Inflammatory macrophage treated with lipopolysaccharide for 1 hour (primary cell): ENCODE measurements around the gene ASB6.
A peak's percentile ranks its signal among the peaks of the same experiment; 100 is the strongest.

Source experiments
- DNase-seq, 2 donors: peaks; one replicate each; pipeline ENCODE4 v3.0.0-alpha.2; 2020 to 2022

The ASB6 gene

DNA sequence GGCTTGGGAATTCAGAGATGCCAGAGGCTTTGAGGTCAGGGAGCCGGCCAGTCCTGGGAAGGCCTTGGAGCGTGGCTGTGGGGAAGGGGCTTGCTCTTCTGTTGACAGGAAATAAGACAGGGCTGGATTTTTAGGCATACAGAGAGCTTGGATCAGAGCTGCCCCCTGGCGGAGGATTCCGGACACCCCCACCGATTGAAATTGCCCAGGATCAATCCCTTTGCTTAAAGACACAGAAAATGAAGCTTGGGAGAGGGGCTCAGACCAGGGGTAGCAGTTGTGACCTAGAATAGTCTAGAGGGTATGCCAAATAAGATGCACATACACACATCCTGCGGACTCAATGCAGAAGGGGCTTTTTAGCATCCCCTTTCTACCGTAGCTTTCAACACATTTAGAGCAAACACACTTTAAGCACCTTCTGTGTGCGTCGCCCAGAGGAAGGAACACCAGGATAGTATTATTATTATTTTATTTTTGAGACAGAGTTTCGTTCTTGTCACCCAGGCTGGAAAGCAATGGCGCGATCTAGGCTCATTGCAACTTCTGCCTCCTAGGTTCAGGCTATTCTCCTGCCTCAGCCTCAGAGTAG lies 17.7 kb downstream of the ASB6 start:
- peak in 1 of 2 donors; percentile 69 for DNase-seq

DNA sequence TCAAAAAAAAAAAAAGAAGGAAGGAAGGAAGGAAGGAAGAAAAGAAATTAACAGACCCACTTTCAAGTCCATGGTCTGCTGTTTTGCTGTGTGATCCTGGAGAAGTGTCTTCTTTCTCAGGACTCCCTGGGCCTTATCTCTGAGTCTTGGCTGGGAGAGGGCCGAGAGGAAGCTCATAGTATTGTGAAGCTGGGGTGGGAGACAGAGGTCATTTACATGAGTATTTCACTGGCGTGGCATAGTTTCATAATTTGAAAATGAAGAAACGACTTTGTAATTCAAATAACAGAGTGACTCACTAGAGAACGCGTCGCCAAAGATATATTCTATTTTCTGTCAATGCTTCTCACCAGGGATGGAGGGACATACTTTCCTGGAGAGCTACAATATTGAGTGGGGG lies 18.6 kb downstream of the ASB6 start:
- peak; percentile 90 to 92 for DNase-seq

DNA sequence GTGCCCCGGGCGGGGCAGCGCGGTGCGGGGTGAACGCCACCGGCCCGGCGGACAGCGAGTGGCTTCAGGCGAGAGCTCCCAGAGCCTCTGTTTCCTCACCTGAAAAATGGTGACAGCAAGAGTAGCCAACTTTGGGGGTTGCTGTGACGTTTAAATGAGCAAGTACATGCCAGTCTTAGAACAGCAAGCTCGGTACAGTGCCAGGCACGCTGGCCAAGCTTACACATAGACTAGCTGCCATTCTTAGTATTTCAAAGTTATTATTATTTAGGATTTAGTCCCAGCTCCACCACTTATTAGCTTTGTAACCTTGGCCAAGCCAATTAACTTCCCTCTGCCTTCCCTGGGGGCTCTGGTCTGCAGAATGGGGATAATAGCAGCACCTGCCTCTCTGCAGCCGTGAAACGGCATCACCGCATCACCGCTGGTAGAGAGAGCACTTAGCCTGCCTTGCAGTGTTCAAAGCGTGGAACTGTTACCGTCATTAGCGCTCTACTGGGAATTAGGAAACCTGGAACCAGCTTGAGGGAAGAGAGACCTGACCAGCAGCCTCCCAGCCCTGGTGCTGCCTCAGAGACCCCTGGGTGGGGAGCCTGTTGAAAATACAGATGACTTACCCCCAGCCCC lies 21.2 kb downstream of the ASB6 start, which contains the start of gene C9orf50:
Gene C9orf50 (minus strand): TSS at position 433 of the 627 bp plus-strand sequence. CDS start 527 bp downstream, outside the sequence.
- DNase-seq = no peak

DNA sequence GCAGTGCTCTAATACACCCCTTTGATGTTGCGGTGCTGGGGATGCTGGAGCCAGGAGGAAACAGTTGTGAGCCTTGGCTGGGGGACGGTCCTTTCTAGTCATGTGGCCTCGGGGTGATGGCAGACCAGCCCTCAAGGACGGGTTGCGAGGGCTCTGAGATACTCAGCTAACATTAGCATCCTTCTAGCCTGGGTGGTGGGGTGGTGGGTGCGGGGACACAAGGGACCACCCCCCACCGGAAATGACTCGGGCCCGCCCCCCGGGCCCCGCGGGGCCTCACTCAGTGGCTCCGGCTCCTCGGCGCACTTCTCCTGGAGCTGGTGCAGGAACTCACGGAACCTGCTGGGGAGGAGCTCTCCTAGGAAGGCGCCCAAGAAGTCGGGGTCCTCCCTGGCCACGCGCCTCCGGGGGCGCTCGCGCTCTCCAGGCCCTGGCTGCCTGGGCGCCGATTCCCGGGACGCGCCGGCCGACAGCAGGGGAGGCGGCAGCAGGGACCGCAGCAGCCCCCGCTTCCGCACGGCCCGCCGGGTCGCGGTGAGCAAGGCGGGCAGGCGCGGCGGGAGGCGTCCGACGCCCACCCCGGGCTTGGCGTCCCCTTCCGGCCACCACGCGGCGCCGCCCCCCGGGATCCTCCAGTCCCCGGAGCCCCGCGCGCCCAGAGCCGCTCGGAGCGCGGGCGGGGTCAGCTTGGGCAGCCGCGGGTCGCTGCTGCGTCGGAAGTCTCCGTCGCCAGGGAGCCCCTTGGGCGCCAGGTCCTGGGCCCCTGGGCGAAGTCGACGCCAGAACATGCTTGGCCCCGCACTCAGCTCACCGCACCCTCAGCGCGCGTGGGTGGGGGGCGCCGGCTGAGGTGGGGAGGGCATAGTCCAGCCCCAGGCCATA lies 21.9 kb downstream of the ASB6 start:
- DNase-seq = peak in 1 of 2 donors; percentile 18

DNA sequence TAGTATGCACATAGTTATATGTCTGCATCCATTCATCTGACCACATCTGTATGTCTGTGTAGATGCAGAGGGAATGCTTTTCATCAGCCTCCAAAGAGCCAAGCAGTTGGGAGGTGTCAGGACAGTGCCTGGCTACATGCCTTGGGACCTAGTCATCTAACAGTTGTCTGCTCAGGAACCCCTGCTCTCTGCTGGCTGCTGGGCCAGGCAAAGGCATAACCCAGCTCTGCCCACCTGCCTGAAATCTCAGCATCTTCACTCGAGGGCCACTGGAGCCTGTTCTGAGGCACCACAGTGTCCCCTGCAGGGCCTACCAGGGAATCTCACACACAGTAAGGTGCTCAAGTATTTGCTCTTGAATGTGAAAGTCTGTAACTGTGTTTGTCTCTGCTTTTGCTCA lies 24.8 kb downstream of the ASB6 start:
- DNase-seq = no peak

DNA sequence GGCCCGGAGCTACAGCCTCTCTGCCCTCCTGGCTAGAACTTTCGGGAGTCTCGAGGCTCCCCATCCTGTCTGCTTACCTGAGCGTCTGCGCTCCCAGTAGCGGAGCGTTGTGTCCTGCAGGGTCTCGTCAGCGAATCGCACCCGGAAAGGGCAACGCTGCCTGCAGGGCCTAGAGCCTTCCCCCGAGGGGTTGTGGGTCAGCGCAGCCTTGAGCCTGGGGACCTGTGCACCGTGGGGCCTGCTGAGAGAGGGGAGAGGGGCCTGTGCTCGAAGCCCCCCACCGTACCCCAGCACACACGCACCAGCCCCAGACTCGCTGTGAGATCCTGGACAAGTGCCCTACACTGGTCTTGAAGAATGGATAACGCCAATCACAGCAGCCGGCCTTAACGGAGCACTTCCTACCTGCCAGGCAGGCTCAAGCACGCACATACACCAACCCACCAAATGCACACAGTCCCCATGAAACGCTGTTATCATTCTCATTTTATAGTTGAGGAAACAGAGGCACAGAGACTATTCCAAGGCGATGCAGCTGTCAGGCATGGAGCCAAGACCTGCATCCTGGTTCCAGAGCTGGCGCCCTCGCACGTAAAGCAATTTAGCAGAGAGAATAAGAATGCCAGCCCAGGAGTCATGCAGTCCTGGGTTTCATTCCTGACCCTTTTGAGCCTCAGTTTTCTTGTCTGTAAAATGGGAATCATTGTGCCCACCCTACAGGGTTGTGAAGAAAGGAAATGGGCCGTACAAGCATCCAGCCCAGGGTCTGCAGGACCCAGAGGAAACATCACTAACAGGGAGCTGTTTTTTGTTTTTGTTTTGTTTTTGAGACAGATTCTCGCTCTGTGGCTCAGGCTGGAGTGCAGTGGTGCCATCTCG lies 26.3 kb downstream of the ASB6 start:
- no peak for DNase-seq

DNA sequence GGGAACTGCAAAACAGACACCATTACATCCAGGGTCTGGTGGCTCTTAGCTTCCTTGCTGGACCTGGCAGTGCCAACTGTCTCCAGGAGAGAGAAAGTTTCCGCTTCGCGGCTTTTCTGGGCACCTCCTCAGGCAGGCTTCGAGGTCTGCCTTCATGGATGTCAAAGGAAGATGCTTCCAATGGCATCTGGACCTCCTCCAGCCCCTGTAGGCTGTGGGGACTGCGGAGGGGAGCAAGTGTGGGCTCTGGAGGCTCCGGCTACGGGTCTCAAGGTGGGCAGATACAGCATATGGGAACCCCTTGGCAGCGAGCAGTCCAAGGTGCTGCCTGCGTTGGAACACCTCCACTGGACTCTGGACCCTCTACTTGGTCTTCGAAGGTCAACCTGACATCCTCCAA lies 27.0 kb downstream of the ASB6 start:
- DNase-seq = no peak

DNA sequence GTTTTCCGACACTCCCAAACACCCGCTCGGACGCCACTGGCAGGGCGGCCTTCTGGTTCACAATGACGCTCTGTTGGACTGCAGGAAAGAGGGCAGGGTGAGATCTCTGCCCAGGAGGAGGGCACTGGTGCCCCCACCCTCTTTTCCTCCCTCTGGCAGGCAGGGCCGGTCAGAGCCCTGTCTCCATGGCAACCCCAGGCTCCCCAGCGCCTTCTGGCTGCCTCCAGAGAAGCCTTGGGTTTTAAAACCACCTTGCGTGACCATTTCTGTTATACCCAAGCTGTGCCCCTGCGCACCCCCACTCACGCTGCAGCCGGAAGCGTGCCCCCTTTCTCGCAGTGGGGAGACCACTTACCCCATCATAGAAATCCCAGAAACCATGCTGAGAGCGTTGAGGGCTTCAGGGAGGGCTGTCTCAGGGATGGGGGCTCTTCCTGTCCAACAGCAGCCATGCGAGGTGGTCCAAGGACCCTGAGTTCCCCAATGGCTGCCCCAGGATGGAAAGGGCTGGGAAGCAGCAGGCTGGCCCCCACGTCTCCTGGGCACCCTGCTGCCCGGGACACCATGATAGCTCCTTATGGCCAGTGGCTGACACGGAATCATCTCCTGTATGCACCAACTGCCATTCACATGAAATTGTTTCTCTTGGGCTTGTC lies 28.3 kb downstream of the ASB6 start:
- DNase-seq = no peak

DNA sequence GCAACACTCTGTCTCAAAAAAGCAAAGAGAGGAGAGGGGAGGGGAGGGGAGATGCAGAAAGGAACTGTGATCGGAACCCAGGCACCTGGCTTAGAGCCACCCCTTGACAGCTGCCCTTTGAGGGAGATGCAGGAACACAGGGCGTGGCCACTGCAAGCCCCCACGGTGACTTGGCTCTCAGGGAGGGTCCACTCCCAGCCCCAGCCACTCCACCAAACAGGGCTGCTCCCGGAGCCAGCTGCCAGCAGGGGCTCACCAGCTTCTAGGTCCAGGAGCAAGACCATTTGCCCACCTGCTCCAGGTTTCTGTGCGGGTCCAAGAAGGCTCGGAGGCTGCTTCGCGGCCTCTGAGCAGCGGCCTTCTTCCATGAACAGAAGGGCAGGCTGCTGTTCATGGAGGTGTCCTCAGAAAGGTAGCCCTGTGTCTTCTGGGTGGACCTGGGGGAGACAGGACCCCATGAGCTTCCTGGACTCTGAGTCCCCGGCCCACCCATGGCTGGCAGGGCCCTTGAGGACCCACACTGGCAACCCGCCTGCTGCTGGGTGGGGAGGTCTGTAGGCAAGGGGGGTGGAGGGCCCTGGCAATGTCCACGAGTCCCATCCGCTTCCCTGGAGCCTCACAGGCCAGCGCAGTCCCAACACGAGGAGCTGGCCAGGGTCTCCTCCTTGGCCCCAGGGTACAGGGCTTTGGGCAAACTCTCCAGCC lies 29.0 kb downstream of the ASB6 start:
- DNase-seq = no peak

DNA sequence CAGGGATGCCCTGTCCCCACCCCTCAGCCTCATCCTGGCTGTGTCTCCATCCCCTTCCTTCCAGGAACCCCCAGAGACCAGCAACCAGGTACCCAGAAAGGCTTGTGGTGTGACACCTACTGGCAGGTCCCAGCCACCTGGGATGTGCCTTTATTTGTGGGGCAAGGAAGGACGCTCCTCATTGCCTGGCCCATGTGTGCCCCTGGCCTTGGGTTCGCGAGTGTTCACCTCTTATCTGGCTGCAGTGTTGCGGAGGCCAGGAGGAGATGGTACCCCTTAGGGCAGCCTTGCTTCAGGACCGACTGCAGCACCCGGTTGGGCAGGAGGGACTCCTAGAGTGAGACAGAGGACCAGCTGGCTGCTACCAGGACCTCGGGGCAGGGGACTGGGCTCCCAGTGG lies 29.8 kb downstream of the ASB6 start:
- no peak for DNase-seq

DNA sequence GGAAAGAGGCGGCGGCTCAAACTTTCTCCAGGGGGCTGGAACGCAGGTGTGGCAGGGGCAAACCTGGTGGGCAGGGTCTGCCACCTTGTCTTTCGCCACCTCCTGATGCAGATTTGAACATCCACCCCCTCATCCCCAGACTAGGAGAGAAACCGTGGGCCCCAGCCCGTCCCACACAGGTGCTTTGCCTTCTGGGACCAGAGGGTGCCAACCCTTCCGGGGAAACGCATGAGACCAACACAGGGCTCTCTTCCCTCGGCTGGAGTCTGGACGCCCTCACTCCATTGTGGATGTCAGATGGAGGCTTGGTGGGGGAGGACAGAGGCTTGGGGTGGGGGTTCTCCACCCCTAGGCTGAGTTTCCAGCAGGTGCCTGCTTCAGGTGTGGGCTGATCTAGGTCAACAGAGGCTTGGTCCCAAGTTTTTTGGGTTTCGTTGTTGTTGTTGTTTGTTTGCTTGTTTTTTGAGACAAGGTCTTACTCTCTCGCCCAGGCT lies 30.6 kb downstream of the ASB6 start:
- no peak for DNase-seq

DNA sequence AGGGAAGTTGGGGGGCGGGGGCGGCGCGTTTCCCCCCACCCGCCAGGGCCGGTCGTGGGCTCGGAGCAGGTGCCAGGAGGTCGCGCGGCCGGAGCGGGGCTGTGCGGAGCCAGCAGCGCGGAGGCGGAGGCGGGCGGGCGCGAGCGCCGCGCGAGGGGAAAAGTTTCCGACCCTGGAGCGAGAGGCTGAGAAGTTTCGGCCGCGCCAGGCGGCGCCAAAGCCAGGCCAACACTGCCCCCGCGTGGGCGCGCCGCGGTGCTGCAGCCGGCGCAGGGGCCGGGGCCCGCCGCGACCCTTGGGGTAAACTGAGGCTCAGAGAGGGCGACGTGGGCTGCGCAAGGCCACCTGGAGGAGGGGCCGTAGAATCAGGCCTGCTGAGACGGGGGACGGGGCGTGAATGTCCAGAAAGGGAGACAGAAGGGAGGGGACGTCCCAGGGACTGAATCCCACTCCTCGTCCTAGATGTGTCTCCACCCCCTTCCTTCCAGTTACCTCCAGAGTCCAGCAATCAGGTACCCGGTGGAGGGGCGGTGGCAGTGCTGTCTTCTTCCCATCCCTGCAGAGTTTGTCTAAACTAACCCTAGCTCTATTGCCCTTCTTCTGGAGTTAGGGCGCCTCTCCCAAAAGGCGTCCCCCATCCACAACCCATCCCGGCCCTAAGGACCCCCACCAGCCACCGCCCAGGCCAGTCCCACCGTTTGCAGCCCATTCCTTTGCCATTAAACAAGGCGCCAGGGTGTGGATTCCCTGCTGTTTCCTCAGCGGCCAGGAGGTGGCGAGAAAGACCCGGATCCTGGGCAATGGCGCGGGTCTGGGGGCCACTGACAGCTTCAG lies 31.3 kb downstream of the ASB6 start:
- peak; percentile 41 to 75 for DNase-seq

DNA sequence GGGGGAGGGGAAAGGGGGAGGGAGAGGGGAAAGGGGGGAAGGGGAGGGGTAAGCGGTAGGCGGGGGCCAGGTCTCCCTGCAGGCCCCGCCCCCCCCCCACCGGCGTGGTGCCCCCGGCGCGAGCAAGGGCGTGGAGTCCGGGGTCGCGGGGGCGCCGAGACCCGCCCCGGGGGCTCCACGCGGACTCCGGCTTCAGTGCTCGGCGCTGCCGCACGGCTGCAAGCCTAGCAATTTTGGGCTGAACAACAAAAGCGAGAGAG lies 31.8 kb downstream of the ASB6 start:
- DNase-seq = no peak

DNA sequence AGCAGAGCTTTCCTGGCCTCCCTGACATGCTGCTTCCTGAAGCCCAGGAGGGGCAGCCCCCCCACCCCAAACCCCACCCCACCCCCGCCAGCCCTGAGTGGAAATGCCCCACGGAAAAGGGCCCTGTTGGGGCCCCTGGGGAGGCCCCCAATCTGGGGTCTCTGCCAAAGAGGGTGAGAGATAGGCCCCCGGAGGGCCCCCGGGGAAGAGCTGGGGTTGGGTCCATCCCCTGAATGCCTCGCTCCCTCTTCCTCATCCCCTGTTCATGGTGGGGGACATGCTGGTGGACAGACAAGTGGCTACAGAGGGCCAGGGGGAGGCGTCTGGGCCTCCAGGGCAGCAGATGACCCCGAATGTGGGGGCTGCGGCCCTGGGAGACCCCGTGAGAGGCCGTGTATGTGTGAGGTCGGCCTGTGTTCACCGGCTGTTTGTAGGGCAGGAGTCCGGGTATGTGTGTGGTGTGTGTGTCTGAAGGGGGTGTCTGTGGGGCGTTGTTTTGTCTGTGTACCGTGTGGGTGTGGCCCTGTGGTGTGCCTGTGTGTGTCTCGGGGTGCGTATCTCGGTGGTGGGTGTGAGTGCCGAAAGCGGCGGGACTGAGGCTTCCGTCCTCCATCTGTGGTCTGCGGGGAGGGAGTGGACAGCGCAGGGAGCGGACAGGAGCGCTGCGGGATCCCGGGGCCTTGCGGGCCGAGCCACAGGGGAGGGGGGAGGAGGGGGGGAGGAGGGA lies 32.3 kb downstream of the ASB6 start:
- no peak for DNase-seq

DNA sequence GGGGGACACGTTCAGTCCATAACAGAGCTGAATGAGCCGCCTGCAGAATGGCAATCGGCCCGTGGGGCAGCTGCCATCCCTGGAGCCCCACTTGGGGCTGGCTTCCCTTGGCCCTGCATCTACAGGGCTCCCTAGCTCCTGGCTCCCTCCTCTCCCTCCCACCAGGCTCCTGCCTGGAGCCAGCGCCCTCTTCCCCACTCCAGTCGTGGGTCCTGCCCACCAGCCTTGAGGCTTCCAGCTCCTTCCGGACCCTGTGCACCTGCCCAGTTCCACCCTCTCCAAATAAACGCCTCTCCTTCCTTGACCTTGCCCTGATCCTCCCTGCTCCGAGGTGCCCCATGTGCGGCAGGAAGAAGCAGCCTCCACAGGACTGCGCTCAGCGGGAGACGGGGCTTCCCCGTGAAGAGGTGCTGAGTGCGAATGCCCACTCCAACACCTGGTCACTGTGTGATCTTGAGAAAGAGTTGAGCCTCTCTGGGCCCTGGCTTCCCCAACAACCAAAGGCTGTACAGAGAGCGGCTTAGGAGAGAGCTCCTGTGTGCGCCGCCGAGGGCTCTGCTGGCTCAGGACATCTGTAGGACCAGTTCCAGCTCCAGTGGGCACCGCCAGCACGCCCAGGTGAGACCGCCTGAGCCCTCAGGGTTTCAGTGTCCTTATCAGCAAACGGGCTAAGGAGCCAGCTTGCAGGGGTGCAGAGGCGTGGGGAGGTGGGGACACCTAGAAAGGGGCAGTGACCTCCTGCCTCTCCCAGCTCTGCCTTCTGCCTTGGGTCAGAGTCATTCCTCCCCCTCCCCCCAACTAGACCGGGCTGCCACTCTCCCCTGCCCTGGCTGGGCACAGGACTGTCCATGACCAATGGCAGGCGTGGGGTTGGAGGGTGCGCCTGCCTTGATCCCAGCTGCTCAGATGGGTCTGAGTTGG lies 33.1 kb downstream of the ASB6 start:
- DNase-seq = no peak

DNA sequence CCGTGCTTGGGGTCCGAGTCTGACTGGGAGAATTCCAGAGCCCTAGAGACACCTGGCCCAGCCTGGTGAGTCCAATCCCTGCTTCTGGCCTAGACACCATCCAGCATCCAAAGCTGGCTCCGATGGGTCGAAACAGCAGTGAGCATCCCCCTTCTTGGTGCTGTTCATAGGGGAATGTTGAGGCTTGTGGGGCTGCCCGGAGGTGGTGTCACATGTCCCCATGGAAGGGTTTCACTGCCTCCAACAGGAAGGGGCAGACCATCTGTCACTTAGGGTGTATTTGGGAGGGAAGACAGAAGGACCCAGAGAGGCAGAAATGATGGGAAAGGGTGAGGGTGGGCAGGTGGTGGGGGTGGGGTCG lies 34.9 kb downstream of the ASB6 start:
- DNase-seq = no peak

DNA sequence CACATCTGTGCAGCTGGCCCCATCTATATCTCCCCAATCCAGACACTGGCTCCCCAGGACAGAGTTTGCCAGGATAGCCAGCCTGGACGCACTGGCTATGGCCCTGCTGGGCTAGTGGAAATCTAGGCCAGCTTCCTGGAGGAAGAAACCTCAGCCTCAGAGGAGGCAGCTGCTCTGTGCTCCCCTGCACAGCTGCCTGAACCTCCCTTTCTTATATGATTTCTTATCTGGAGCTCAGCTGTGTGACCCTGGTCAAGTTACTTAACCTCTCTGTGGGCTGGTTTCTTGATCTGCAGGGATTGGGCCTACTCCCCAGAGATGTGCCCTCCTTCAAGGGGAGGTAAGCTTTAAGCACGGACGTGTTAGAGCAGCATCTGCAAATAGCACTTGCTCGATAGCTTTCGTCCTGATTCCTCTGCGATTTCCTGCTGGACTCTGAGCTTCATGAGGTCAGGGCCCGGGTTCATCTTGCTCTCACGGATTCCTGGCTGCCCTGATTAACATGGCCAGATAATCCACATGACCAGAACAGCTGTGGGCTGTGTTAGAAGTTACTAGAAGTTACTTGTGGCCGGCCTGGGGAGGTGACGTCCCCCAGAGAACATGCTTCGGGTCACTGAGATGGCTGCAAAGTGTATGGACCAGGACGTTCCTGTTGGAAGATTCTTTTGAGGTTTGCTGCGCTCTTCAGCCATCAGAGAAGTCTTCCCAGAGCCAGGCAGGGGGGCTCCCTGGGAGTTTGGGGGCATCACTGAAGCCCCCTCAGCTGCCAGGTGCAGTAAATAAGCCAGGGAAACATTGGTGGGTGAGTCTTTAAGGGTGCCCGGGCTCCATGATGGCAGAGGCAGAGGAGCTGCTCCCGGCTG lies 35.6 kb downstream of the ASB6 start:
- DNase-seq = no peak

DNA sequence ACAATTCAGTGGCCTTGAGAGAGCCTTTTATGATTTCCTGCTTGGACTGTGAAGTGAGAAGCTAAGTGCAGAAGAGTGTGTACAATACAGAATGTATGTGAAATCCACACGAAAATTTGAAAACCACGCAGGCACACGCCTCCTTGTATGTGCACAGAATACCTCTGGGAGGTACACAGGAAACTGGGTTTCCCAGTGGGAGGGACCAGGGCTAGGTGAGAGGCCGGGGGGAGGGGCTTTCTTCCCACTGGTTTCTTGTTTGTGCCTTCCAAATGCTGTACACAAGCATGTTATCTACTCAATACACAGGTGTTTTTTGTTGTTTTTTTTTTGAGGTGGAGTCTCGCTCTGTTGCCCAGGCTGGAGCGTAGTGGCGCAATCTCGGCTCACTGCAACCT lies 37.2 kb downstream of the ASB6 start:
- DNase-seq = no peak
